DOHH2 (cell line): ENCODE results near the gene ZNF469.

Experiments used
- EZH2phosphoT487 ChIP-seq: fragments of 200-600 bp; sonication (generic); IDR thresholded peaks from 2 replicates; pipeline ENCODE4 v1.6.1; 2017; ENCODE audit warnings: borderline replicate concordance, mild to moderate bottlenecking, antibody characterized with exemption, low read length, moderate library complexity, mixed read lengths
- TF ChIP-seq, protein P1 (sequence below): fragments of 200-600 bp; sonication (generic); IDR thresholded peaks from one replicate; pipeline ENCODE4 v1.5.1; 2014; ENCODE audit warnings: antibody characterized with exemption, mild to moderate bottlenecking, low read depth, low read length; ENCODE audit not compliant: poor library complexity, severe bottlenecking

DNA sequence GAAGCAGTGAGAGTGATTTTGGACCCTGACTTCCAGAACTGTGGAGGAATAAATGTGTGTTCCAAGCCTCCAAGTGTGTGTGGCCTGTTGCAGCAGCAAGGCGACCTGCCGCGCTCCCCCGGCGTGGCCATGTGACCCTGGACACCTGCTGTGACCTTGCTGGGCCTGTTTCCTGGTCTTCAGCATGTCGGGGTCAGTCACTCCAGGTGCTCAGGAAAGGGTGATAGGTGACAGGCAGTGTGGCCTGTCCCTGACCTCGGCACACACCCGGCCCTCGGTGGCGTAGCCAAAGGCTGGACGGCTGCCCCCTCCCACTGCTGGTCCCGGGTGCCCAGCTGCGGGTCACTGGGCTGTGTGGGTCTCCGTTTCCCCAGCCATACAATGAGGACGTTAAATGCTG lies 31.8 kb upstream of the ZNF469 start:
- TF ChIP-seq, protein P1, sequence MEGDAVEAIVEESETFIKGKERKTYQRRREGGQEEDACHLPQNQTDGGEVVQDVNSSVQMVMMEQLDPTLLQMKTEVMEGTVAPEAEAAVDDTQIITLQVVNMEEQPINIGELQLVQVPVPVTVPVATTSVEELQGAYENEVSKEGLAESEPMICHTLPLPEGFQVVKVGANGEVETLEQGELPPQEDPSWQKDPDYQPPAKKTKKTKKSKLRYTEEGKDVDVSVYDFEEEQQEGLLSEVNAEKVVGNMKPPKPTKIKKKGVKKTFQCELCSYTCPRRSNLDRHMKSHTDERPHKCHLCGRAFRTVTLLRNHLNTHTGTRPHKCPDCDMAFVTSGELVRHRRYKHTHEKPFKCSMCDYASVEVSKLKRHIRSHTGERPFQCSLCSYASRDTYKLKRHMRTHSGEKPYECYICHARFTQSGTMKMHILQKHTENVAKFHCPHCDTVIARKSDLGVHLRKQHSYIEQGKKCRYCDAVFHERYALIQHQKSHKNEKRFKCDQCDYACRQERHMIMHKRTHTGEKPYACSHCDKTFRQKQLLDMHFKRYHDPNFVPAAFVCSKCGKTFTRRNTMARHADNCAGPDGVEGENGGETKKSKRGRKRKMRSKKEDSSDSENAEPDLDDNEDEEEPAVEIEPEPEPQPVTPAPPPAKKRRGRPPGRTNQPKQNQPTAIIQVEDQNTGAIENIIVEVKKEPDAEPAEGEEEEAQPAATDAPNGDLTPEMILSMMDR, result no peak
- TF ChIP-seq EZH2phosphoT487, result no peak
